Stimulated activated CD4-positive, alpha-beta T cell treated with anti-CD3 and anti-CD28 coated beads, TNF-alpha, amount 100 ng/mL, for 1 hour (primary cell): ENCODE measurements around the gene ZNF71.

ENCODE experiments used
- DNase-seq, 3 donors: peaks; one replicate each; pipeline ENCODE4 v3.0.0-alpha.2; 2020; ENCODE audit warnings: low read depth in 3 of 3, low spot score in 1 of 3

Gene ZNF71

DNA sequence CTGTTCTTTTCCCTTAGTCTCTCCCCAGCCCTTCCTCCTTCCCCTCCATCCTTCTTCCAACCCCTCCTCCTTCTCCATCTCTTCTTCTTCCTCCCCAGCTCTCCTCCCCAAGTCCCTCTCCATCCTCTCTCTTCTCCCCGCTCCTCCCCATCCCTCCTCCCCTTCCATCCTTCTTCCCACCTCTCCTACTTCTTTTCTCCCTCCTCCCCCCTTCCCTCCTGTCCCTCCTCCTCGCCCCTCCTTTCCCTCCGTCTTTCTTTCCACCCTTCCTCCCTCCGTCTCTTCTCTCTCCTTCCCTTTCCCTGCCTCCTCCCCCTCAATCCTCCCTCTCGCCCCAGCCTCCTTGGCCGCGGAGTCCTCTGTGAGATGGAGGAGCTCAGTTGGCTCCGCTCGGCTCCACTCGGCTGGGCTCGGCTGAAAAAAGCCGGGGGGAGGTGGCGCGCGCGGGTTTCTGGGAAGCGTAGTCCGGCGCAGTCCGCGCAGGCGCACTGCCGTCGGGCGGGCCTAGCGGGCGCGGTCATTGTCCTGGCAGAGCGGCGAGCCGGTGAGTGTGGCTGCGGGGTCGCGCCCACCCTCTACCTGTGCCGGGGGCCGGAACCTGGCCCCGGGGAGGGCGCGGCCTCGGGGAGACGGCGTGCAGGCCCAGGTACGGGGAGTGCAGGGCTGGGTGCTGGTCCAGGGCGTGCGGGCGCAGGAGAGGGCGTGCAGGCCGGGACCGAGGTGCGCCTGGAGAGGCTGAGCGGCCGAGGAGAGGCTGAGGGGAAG, at the start of gene ZNF71:
Gene ZNF71 (plus strand): TSS at position 520 of the 765 bp plus-strand sequence. CDS start 6,257 bp downstream, outside the sequence.
- peak; percentile 54 to 78 (median 67) for DNase-seq

- no peak for DNase-seq
These were observed 47.6 kb upstream of the ZNF71 start for GRCh38 chr19:56547535-56547934.

DNA sequence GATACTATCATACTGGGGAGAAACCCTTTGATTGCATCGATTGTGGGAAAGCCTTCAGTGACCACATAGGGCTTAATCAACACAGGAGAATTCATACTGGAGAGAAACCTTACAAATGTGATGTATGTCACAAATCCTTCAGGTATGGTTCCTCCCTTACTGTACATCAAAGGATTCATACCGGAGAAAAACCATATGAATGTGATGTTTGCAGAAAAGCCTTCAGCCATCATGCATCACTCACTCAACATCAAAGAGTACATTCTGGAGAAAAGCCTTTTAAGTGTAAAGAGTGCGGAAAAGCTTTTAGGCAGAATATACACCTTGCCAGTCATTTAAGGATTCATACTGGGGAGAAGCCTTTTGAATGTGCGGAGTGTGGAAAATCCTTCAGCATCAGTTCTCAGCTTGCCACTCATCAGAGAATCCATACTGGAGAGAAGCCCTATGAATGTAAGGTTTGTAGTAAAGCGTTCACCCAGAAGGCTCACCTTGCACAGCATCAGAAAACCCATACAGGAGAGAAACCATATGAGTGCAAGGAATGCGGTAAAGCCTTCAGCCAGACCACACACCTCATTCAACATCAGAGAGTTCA, 40.7 kb upstream of the ZNF71 start:
- DNase-seq = no peak

- no peak for DNase-seq
These were observed 32.3 kb upstream of the ZNF71 start for GRCh38 chr19:56562766-56563165.

GRCh38 chr19:56566904-56567273, 28.2 kb upstream of the ZNF71 start:
- DNase-seq = peak in 1 of 3 donors; percentile 24

GRCh38 chr19:56567274-56568120, 27.6 kb upstream of the ZNF71 start, which contains the start of gene ZNF470:
Gene ZNF470 (plus strand): TSS chr19:56567468. CDS start chr19:56570312, 2,844 bp downstream.
- DNase-seq = peak; percentile 64 to 73 (median 70)

DNA sequence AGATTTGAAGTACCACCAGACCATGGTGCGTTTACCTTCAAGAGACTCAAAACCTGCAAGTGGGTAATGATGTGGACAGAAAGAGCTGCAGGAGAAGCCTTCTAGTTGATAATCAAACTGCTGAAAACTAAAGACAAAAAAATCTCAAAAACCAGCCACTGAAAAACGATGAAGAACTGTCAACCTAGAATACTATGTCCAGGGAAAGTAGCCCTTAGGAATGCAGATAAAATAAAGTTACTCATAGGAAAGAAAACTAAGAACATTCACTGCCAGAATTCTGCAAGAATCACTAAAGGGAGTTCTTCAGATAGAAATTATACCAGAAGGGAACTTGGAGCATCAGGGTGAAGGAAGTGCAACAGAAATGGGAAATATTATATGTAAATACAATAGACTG, 22.5 kb upstream of the ZNF71 start:
- DNase-seq = no peak

DNA sequence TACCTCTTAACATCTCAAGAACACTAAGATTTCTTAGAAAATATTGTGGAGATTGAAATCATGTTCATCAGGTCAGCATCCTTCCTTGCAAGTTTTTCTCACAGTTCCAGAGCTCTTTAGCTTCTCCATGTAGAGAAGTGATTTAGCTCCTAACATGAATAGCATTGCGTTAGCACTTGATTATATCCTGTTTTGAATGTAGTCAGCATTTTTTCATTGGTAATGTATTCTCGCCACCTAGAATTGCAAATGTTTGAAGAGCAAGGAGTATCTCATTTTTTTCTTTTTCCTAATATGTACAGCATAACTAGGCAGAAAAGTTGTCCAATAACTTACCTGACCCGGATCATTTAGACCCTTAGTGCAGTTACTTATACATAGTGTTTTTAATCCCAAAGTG, 21.2 kb upstream of the ZNF71 start:
- no peak for DNase-seq

GRCh38 chr19:56577719-56578602, 17.1 kb upstream of the ZNF71 start:
- no peak for DNase-seq

- DNase-seq = no peak
These were observed 688 bp upstream of the ZNF71 start for GRCh38 chr19:56594446-56594782.

DNA sequence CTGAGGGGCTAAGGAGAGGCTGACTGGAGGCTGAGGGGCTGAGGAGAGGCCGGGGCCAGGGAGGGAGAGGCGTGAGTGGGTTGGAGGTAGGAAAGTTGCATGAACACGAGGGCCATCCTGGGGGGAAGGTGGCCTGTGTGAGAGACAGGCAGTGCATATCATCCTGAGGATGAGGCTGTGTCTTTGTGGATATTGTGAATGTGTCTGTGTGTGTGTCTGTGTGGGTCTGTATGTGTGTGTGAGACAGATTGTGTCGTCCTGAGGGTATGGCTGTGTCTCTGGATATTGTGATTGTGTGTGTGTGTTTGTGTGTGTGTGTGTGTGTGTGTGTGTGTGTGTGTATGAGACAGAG, 422 bp downstream of the ZNF71 start:
- no peak for DNase-seq

DNA sequence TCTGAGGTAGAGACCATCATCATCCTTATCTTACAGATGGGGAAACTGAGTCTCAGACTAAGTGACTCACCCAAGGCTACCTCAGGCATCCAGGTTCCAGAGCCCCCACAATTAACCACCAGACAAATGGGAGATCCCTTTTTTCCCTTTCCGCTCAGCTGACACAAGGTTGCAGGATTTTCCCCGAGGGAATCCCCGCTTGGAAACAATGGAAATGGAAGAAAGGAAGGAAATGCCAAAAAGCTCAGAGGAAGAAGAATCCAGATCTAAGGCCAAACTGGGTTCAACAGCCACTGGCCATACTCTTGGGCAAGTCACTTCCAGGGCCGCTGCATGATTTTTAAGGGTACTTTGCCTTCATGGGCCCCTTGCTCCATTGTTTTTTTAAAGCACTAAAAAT, 1.6 kb downstream of the ZNF71 start:
- DNase-seq = no peak

- no peak for DNase-seq
These were observed 2.6 kb downstream of the ZNF71 start for GRCh38 chr19:56597696-56598095.

GRCh38 chr19:56601375-56601774, 6.3 kb downstream of the ZNF71 start:
- no peak for DNase-seq

DNA sequence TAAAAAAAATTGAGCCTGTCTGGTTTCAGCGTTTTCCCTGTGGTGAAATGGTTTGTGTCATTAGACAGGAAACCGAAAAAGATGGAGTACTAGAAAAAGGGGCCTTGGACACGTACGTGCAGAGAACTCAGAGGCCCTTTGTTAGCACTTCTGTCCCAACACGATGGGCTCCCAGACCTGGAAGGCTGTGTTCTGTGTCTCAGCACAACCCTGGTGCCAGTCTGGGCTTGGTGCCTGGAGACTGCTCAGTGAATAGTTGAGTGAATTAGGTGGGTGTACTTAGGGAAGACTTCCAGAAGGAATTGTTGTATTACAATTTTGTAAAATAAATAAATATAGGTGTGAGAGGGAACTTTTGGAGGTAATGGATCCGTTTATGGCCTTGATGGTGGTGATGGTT, 8.7 kb downstream of the ZNF71 start:
- no peak for DNase-seq

DNA sequence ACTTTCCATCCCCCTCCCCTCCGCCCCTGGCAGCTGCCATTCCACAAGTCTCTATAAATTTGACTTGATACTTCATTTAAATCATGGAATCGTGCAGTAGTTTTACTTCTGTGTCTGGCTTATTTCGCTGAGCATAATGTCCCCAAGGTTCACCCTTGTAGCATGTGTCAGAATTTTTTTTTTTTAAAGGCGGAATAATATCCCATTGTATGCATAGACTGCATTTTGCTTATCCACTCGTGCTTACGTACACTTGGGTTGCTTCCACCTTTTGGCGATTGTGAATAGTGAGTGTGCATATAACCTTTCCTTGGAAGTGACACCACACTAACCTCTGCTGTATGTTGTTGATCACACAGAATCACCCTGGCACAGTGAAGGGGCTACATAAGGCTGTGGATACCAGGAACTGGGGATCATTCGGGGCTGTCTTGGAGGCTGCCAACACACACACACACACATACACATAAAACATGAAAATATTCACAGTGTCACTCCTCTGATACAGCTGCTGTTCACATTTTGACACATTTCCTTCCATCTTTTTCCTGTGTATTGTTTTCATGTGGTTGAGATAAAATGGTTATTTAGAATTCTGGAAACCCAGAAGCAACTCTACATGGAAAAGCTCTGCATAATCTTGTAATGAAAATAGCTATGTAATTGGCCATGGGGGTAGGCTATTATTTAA, 13.3 kb downstream of the ZNF71 start:
- no peak for DNase-seq

GRCh38 chr19:56611288-56611687, 16.2 kb downstream of the ZNF71 start:
- no peak for DNase-seq

- no peak for DNase-seq
These were observed 17.6 kb downstream of the ZNF71 start for GRCh38 chr19:56612737-56613136.

- DNase-seq = no peak
These were observed 18.5 kb downstream of the ZNF71 start for GRCh38 chr19:56613639-56614038.

GRCh38 chr19:56617531-56617930, 22.4 kb downstream of the ZNF71 start:
- DNase-seq = no peak
